Muscle of leg (tissue), 11 donors: ENCODE data around the gene TEX22. TPM values are rescaled to one million over a fixed set of nuclear protein-coding genes. Genes with fewer than 3 reads are reported as not detected.
A peak's percentile ranks its signal among the peaks of the same experiment; 100 is the strongest.

ENCODE experiments used
- DNase-seq: peaks from one replicate; pipeline ENCODE4 v3.0.0; 2013
- H3K27ac ChIP-seq: one replicate; pipeline ENCODE4 v1.5.1; 2013; ENCODE audit warnings: mild to moderate bottlenecking, low read length, control low read depth
- H3K27me3 ChIP-seq: one replicate; pipeline ENCODE4 v1.6.1; 2013; ENCODE audit warnings: low read length; ENCODE audit not compliant: control insufficient read depth, insufficient read depth
- H3K36me3 ChIP-seq: one replicate; pipeline ENCODE4 v1.6.1; 2013; ENCODE audit warnings: low read length; ENCODE audit not compliant: control insufficient read depth, insufficient read depth
- H3K4me1 ChIP-seq: one replicate; pipeline ENCODE4 v1.6.1; 2013; ENCODE audit warnings: low read length; ENCODE audit not compliant: control insufficient read depth, insufficient read depth
- H3K4me3 ChIP-seq: one replicate; pipeline ENCODE4 v1.5.1; 2013; ENCODE audit warnings: low read length, control low read depth
- H3K9me3 ChIP-seq: replicated peaks from 2 replicates; pipeline ENCODE4 v1.6.1; 2013; ENCODE audit warnings: low read depth, low read length; ENCODE audit not compliant: control insufficient read depth
- WGBS: methylation state at CpG from one replicate; pipeline ENCODE4 v1.1.5; 2013; ENCODE audit warnings: missing lambda C conversion rate; ENCODE audit not compliant: insufficient coverage; 5-methylcytosine and 5-hydroxymethylcytosine counted together
- polyA plus RNA-seq, 8 donors: library from polyadenylated mRNA; unstranded; fragments of 120-200 nt; gene quantifications; one replicate each; pipeline versions ENCODE4 v1.2.1 to v1.2.3, GENCODE V29; 2013; ENCODE audit warnings: inconsistent platforms in 1 of 8, low replicate concordance in 1 of 8; ENCODE audit not compliant: insufficient read length in 8 of 8, insufficient read depth in 1 of 8
- total RNA-seq: library from RNA; stranded (reverse); fragments of 120-200 nt; gene quantifications from one replicate; pipeline ENCODE4 v1.2.4, GENCODE V29; 2013

Gene TEX22
- total and polyA plus RNA-seq, 9 donors, result 0.23 to 1.1 (median 0.49) TPM

GRCh38 chr14:105440992-105441391, 42.7 kb downstream of the TEX22 start:
- no peak for DNase-seq
- Histone ChIP-seq H3K9me3 (no peaks in the 10 kb centered on the region), H3K4me3 (no peak overlapping the region), H3K27me3 (no peaks in the 10 kb centered on the region), H3K36me3 (peaks cover 61% of the 10 kb centered on the region), H3K27ac (no peak overlapping the region), H3K4me1 (peaks cover 9% of the 10 kb centered on the region)
- 89% methylated on average over 9 of the region's 9 CpGs for WGBS

- Histone ChIP-seq H3K27me3 (no peaks in the 10 kb centered on the region), H3K9me3 (no peaks in the 10 kb centered on the region), H3K4me3 (no peak overlapping the region), H3K36me3 (peaks cover 67% of the 10 kb centered on the region), H3K27ac (no peak overlapping the region), H3K4me1 (peaks cover 20% of the 10 kb centered on the region)
- WGBS, result 78% methylated on average over 16 of the region's 17 CpGs
- no peak for DNase-seq
Observed at GRCh38 chr14:105442125-105442524, 43.8 kb downstream of the TEX22 start.

- Histone ChIP-seq H3K27me3 (no peaks in the 10 kb centered on the region), H3K4me1 (peaks cover 27% of the 10 kb centered on the region), H3K27ac (no peak overlapping the region), H3K4me3 (no peak overlapping the region), H3K9me3 (no peaks in the 10 kb centered on the region), H3K36me3 (peaks cover 63% of the 10 kb centered on the region)
- no peak for DNase-seq
- WGBS, result 86% methylated on average over 12 of the region's 12 CpGs
Observed at GRCh38 chr14:105442834-105443233, 44.5 kb downstream of the TEX22 start.

- H3K27ac ChIP-seq, result no peak overlapping the region
- H3K4me3 ChIP-seq, result no peak overlapping the region
- peaks cover 40% of the 10 kb centered on the region for H3K4me1 ChIP-seq
- H3K36me3 ChIP-seq, result peaks cover 50% of the 10 kb centered on the region
- WGBS, result 67% methylated on average over 17 of the region's 17 CpGs
- DNase-seq, result no peak
- H3K27me3 ChIP-seq, result no peaks in the 10 kb centered on the region
- H3K9me3 ChIP-seq, result no peaks in the 10 kb centered on the region
Observed at GRCh38 chr14:105444859-105445258, 46.5 kb downstream of the TEX22 start.

GRCh38 chr14:105445290-105445689, 47.0 kb downstream of the TEX22 start:
- H3K36me3 ChIP-seq, result peaks cover 50% of the 10 kb centered on the region
- WGBS, result 79% methylated on average over 22 of the region's 24 CpGs
- DNase-seq, result no peak
- no peaks in the 10 kb centered on the region for H3K27me3 ChIP-seq
- H3K4me3 ChIP-seq, result no peak overlapping the region
- H3K4me1 ChIP-seq, result peaks cover 39% of the 10 kb centered on the region
- no peak overlapping the region for H3K27ac ChIP-seq
- H3K9me3 ChIP-seq, result no peaks in the 10 kb centered on the region

- H3K4me3 ChIP-seq, result no peak overlapping the region
- WGBS, result 84% methylated on average over 14 of the region's 26 CpGs
Observed at GRCh38 chr14:105445901-105446845, 47.8 kb downstream of the TEX22 start.

GRCh38 chr14:105446971-105447370, 48.6 kb downstream of the TEX22 start:
- H3K36me3 ChIP-seq, result peaks cover 55% of the 10 kb centered on the region
- no peaks in the 10 kb centered on the region for H3K27me3 ChIP-seq
- WGBS, result 77% methylated on average over 14 of the region's 14 CpGs
- H3K4me3 ChIP-seq, result no peak overlapping the region
- no peaks in the 10 kb centered on the region for H3K9me3 ChIP-seq
- peaks cover 49% of the 10 kb centered on the region for H3K4me1 ChIP-seq
- no peak for DNase-seq
- H3K27ac ChIP-seq, result peak overlapping the region; percentile 74

More at GRCh38 chr14:105445901-105446845, 47.8 kb downstream of the TEX22 start:
- Histone ChIP-seq H3K4me1 (peaks cover 45% of the 10 kb centered on the region), H3K9me3 (no peaks in the 10 kb centered on the region), H3K27ac (no peak overlapping the region), H3K36me3 (peaks cover 51% of the 10 kb centered on the region), H3K27me3 (no peaks in the 10 kb centered on the region)
- DNase-seq, result no peak

GRCh38 chr14:105447651-105448640, 49.6 kb downstream of the TEX22 start:
- no peak overlapping the region for H3K4me3 ChIP-seq
- 74% methylated on average over 26 of the region's 31 CpGs for WGBS
- peaks cover 56% of the 10 kb centered on the region for H3K36me3 ChIP-seq
- DNase-seq, result peak; percentile 63
- H3K27me3 ChIP-seq, result no peaks in the 10 kb centered on the region
- peaks cover 49% of the 10 kb centered on the region for H3K4me1 ChIP-seq
- no peaks in the 10 kb centered on the region for H3K9me3 ChIP-seq
- peak overlapping the region; percentile 76 for H3K27ac ChIP-seq

GRCh38 chr14:105448706-105449111, 50.4 kb downstream of the TEX22 start:
- Histone ChIP-seq H3K4me3 (no peak overlapping the region), H3K9me3 (no peaks in the 10 kb centered on the region), H3K36me3 (peaks cover 54% of the 10 kb centered on the region), H3K4me1 (peaks cover 50% of the 10 kb centered on the region), H3K27me3 (no peaks in the 10 kb centered on the region), H3K27ac (peak overlapping the region; percentile 76)
- peak; percentile 78 for DNase-seq
- 47% methylated on average over 7 of the region's 16 CpGs for WGBS
